Activated T-helper 2 cell treated with anti-CD3 and anti-CD28 coated beads, Interferon-gamma antibody, Interleukin-2, Interleukin-4, amounts not matched to agents 10 μg/mL and 5 μg/mL and 100 μg/mL, durations not matched to agents 14 hours and 24 hours and 36 hours (primary cell): Measurements from ENCODE around the gene C1orf52. TPM values are rescaled to one million over a fixed set of nuclear protein-coding genes. Genes with fewer than 3 reads are reported as not detected.

ENCODE experiments used
- DNase-seq: peaks from one replicate; pipeline ENCODE4 v3.0.0; 2021; ENCODE audit warnings: low spot score
- H3K27ac Mint-ChIP-seq: one replicate; pipeline ENCODE4 v1.8.0; 2021; ENCODE audit warnings: mixed read lengths
- H3K27me3 Mint-ChIP-seq: one replicate; pipeline ENCODE4 v1.8.0; 2021; ENCODE audit warnings: low read depth, mixed read lengths
- H3K36me3 Mint-ChIP-seq: one replicate; pipeline ENCODE4 v1.8.0; 2021; ENCODE audit warnings: low read depth, mixed read lengths
- H3K4me1 Mint-ChIP-seq: one replicate; pipeline ENCODE4 v1.8.0; 2021; ENCODE audit warnings: low read depth, mixed read lengths
- H3K4me3 Mint-ChIP-seq: one replicate; pipeline ENCODE4 v1.8.0; 2021; ENCODE audit warnings: low read depth, mild to moderate bottlenecking, moderate library complexity, mixed read lengths
- H3K9me3 Mint-ChIP-seq: one replicate; pipeline ENCODE4 v1.8.0; 2021; ENCODE audit warnings: mixed read lengths
- intact Hi-C: fragments of 100-400 bp; cut with micrococcal nuclease; formaldehyde crosslinking; loops from one replicate; pipeline ENCODE4 v1.15.1; 2023
- total RNA-seq: library from RNA; stranded (reverse); gene quantifications from 2 replicates; pipeline ENCODE4 v1.2.3, GENCODE V29; 2022

The C1orf52 gene
- total RNA-seq, 1 donor from 2014 or later, result 25.8 TPM

- Mint-ChIP-seq H3K27me3 (peaks cover 52% of the 10 kb centered on the region), H3K4me3 (no peak overlapping the region)
Measured at GRCh38 chr1:85290826-85291225, 31.4 kb upstream of the C1orf52 start.

DNA sequence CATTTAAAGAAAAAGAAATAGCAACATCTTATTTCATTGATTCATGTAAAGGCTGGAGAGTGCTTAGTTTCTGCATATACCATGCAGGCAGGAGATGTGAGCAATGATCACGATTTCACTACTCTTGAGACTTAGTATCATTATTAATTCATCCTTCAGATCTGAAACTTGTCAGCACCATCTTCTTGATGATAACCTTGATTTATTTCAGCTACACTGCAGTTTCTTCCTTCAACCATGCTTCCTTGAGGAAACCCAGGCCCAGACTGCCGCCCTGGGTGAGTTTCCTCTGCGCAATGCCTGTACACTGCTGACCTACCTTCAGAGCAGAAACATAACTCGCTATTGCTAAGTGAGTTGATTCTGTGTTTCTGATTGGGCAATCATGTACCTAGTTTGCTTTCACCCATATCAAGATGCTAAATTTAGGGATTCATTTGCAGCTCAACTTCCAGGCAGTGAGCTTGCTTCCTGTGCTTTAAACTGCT, 30.4 kb upstream of the C1orf52 start:
- intact Hi-C loops, result loop anchor here (1.0 kb wide), 1 partner anchor 8 kb away; no protein-coding TSS in a partner anchor
- Mint-ChIP-seq H3K4me1 (peaks cover 7% of the 10 kb centered on the region), H3K36me3 (no peaks in the 10 kb centered on the region), H3K27me3 (peaks cover 47% of the 10 kb centered on the region), H3K27ac (no peak overlapping the region), H3K9me3 (no peaks in the 10 kb centered on the region), H3K4me3 (no peak overlapping the region)
- no peak for DNase-seq

More at GRCh38 chr1:85290826-85291225, 31.4 kb upstream of the C1orf52 start:
- H3K36me3 Mint-ChIP-seq, result no peaks in the 10 kb centered on the region
- intact Hi-C loops, result loop anchor here (1.0 kb wide), 1 partner anchor 7 kb away; no protein-coding TSS in a partner anchor
- no peak overlapping the region for H3K27ac Mint-ChIP-seq
- H3K9me3 Mint-ChIP-seq, result no peaks in the 10 kb centered on the region
- peaks cover 8% of the 10 kb centered on the region for H3K4me1 Mint-ChIP-seq
- no peak for DNase-seq

- H3K9me3 Mint-ChIP-seq, result no peaks in the 10 kb centered on the region
- intact Hi-C loops, result no loop called here
- no peak overlapping the region for H3K4me3 Mint-ChIP-seq
- H3K27ac Mint-ChIP-seq, result no peak overlapping the region
- DNase-seq, result no peak
- H3K4me1 Mint-ChIP-seq, result peaks cover 6% of the 10 kb centered on the region
- no peaks in the 10 kb centered on the region for H3K36me3 Mint-ChIP-seq
- H3K27me3 Mint-ChIP-seq, result peaks cover 41% of the 10 kb centered on the region
Measured at GRCh38 chr1:85289207-85289847, 29.9 kb upstream of the C1orf52 start.

- intact Hi-C loops, result no loop called here
- no peak overlapping the region for H3K4me3 Mint-ChIP-seq
- H3K27me3 Mint-ChIP-seq, result peaks cover 35% of the 10 kb centered on the region
- H3K9me3 Mint-ChIP-seq, result no peaks in the 10 kb centered on the region
- no peak overlapping the region for H3K27ac Mint-ChIP-seq
- no peak for DNase-seq
- H3K4me1 Mint-ChIP-seq, result peaks cover 6% of the 10 kb centered on the region
- H3K36me3 Mint-ChIP-seq, result no peaks in the 10 kb centered on the region
Measured at GRCh38 chr1:85284202-85284601, 24.7 kb upstream of the C1orf52 start.

GRCh38 chr1:85283475-85284199, 24.2 kb upstream of the C1orf52 start:
- H3K27ac Mint-ChIP-seq, result no peak overlapping the region
- intact Hi-C loops, result no loop called here

GRCh38 chr1:85282424-85282823, 23.0 kb upstream of the C1orf52 start:
- no peak for DNase-seq
- H3K27ac Mint-ChIP-seq, result no peak overlapping the region
- H3K36me3 Mint-ChIP-seq, result no peaks in the 10 kb centered on the region
- intact Hi-C loops, result no loop called here
- H3K9me3 Mint-ChIP-seq, result no peaks in the 10 kb centered on the region
- H3K4me1 Mint-ChIP-seq, result peaks cover 14% of the 10 kb centered on the region
- no peak overlapping the region for H3K4me3 Mint-ChIP-seq
- peaks cover 36% of the 10 kb centered on the region for H3K27me3 Mint-ChIP-seq

More at GRCh38 chr1:85283475-85284199, 24.2 kb upstream of the C1orf52 start:
- Mint-ChIP-seq H3K36me3 (no peaks in the 10 kb centered on the region), H3K9me3 (no peaks in the 10 kb centered on the region), H3K27me3 (peaks cover 36% of the 10 kb centered on the region), H3K4me1 (peaks cover 12% of the 10 kb centered on the region), H3K4me3 (no peak overlapping the region)
- no peak for DNase-seq

DNA sequence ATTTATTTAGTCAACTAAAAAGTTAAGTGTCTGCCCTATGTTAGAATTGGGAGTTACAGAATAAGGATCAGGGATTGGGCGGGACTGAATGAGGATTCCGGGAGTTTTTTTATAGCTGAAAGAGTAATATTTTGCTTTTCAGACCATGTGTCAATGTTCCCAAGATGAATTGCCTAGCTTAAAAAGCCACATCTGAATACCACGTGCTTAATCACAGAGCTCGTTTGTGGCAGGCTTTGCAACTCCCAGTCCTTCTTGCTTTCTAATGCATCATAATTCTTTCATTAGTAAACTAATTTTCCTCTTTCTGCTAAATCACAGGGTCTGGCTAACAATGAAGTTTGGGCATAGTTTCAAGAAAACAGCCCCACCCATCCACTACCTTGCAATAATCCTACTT, 21.2 kb upstream of the C1orf52 start:
- Mint-ChIP-seq H3K4me1 (peaks cover 18% of the 10 kb centered on the region), H3K9me3 (no peaks in the 10 kb centered on the region), H3K4me3 (no peak overlapping the region), H3K27ac (no peak overlapping the region), H3K27me3 (peaks cover 24% of the 10 kb centered on the region), H3K36me3 (no peaks in the 10 kb centered on the region)
- no peak for DNase-seq
- intact Hi-C loops, result no loop called here

DNA sequence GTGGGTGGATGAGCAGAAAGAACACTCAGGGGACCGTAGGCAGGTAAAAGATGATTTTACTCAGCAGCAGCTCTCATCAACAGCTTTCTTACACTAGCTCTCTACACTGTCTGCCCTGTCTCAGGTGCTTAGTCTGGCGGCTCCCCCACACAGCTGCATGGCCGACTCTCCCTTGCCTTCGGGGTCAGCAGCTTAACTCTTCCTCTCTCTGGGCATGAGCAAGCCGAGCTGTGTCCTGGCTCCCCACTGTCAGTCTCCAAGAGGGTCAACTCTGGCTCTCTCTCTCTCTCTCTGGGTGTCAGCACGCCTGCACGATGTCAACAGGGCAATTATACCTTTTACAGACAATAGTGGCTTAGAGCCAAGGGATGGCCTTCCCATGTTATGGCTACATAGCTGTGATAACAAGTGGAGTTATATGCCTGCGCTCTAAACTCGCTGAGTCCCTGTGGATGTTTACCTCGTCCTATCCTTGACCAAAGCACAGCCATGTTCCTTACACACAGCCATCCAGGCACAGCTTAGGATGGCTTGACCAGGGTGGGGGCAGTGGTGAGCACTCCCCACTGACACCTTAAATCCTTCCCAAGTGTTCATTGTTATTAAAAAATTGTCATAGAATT, 20.1 kb upstream of the C1orf52 start:
- peak overlapping the region; percentile 28 for H3K27ac Mint-ChIP-seq

GRCh38 chr1:85278853-85279314, 19.4 kb upstream of the C1orf52 start:
- no peaks in the 10 kb centered on the region for H3K9me3 Mint-ChIP-seq
- intact Hi-C loops, result loop anchor here (1.0 to 10.0 kb wide), 8 partner anchors 19 to 1132 kb away; partner anchors contain the start of genes CTBS, GNG5, ODF2L and SPATA1
- H3K4me1 Mint-ChIP-seq, result peaks cover 34% of the 10 kb centered on the region
- H3K27me3 Mint-ChIP-seq, result peaks cover 23% of the 10 kb centered on the region
- H3K4me3 Mint-ChIP-seq, result peak overlapping the region; percentile 15
- DNase-seq, result peak; percentile 30
- H3K36me3 Mint-ChIP-seq, result peaks cover 12% of the 10 kb centered on the region
- H3K27ac Mint-ChIP-seq, result peak overlapping the region; percentile 28

More for the DNA sequence above, 20.1 kb upstream of the C1orf52 start:
- intact Hi-C loops, result loop anchor here (1.0 to 10.0 kb wide), 8 partner anchors 19 to 1132 kb away; partner anchors contain the start of genes CTBS, GNG5, ODF2L and SPATA1
- H3K36me3 Mint-ChIP-seq, result peaks cover 7% of the 10 kb centered on the region
- peaks cover 23% of the 10 kb centered on the region for H3K27me3 Mint-ChIP-seq
- H3K4me1 Mint-ChIP-seq, result peaks cover 28% of the 10 kb centered on the region
- H3K9me3 Mint-ChIP-seq, result no peaks in the 10 kb centered on the region
- H3K4me3 Mint-ChIP-seq, result peak overlapping the region; percentile 15
- DNase-seq, result no peak

DNA sequence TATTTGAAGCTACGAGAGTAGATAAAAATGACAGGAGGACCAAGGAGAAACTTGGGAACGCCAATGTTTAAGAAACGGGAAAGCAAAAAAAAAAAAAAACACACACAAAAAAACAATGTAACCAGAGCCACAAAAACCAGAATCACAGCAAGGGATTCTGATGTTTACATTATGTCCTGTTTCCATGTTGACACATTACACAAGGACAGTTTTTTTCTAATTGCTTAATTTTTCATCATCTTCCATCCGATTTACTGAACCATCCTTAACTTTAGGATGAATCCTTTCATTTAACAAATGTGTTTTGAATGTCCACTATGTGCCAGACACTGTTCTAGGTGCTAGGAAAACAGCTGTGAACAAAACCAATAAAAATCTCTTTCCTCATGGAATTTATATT, 18.3 kb upstream of the C1orf52 start:
- H3K4me1 Mint-ChIP-seq, result peaks cover 45% of the 10 kb centered on the region
- no peak overlapping the region for H3K27ac Mint-ChIP-seq
- intact Hi-C loops, result loop anchor here (2.0 to 10.0 kb wide), 8 partner anchors 43 to 1131 kb away; partner anchors contain the start of genes CTBS, GNG5, ODF2L and SPATA1
- H3K4me3 Mint-ChIP-seq, result no peak overlapping the region
- no peak for DNase-seq
- peaks cover 23% of the 10 kb centered on the region for H3K36me3 Mint-ChIP-seq
- no peaks in the 10 kb centered on the region for H3K9me3 Mint-ChIP-seq
- H3K27me3 Mint-ChIP-seq, result peaks cover 21% of the 10 kb centered on the region

- intact Hi-C loops, result loop anchor here (1.0 to 10.0 kb wide), 8 partner anchors 18 to 1130 kb away; partner anchors contain the start of genes C1orf52, CTBS, GNG5 and ODF2L
- H3K4me1 Mint-ChIP-seq, result peaks cover 45% of the 10 kb centered on the region
- peak overlapping the region; percentile 83 for H3K4me3 Mint-ChIP-seq
- H3K36me3 Mint-ChIP-seq, result peaks cover 26% of the 10 kb centered on the region
- peaks cover 17% of the 10 kb centered on the region for H3K27me3 Mint-ChIP-seq
- peak overlapping the region; percentile 76 for H3K27ac Mint-ChIP-seq
- DNase-seq, result no peak
- H3K9me3 Mint-ChIP-seq, result no peaks in the 10 kb centered on the region
Measured at GRCh38 chr1:85276978-85277639, 17.6 kb upstream of the C1orf52 start.
